Peyer's patch (tissue), 4 donors: Measurements from ENCODE around the gene AP1M1.

ENCODE experiments used
- CTCF ChIP-seq, 6 experiments: fragments of 450-650 bp in 4 of 6; fragments of 200-600 bp in 2 of 6; sonication (generic) in 1 of 6; IDR thresholded peaks; one replicate each; pipeline ENCODE4 v1.5.1; 2017 to 2019; ENCODE audit warnings: antibody characterized with exemption in 6 of 6, mild to moderate bottlenecking in 3 of 6, moderate library complexity in 1 of 6
- POLR2A ChIP-seq, 2 donors: fragments of 450-650 bp; IDR thresholded peaks; one replicate each; pipeline ENCODE4 v1.5.1; 2017; ENCODE audit warnings: antibody characterized with exemption in 2 of 2, mild to moderate bottlenecking in 2 of 2, moderate library complexity in 2 of 2

GRCh38 chr19:16224293-16225045, 26.8 kb downstream of the AP1M1 start:
- no peak for TF ChIP-seq CTCF (IDR thresholded peaks at IDR 0.05)
- TF ChIP-seq POLR2A (IDR thresholded peaks at IDR 0.05) = no peak
